Activated T-cell treated with anti-CD3 and anti-CD28 coated beads, Interleukin-2, amount 50 U/mL, for 24 hours (primary cell): ENCODE results near the gene CD109.

Experiments
- DNase-seq: peaks from one replicate; pipeline ENCODE4 v3.0.0-alpha.2; 2020
- H3K27ac Mint-ChIP-seq: 2 replicates; pipeline ENCODE4 v1.8.0; 2020; ENCODE audit warnings: mild to moderate bottlenecking, mixed read lengths
- H3K27me3 Mint-ChIP-seq: 2 replicates; pipeline ENCODE4 v1.8.0; 2020; ENCODE audit warnings: mixed read lengths
- H3K36me3 Mint-ChIP-seq: 2 replicates; pipeline ENCODE4 v1.8.0; 2020; ENCODE audit warnings: low read depth, mixed read lengths
- H3K4me1 Mint-ChIP-seq: 2 replicates; pipeline ENCODE4 v1.8.0; 2020; ENCODE audit warnings: low read depth, mixed read lengths
- H3K4me3 Mint-ChIP-seq: 2 replicates; pipeline ENCODE4 v1.8.0; 2020; ENCODE audit warnings: mild to moderate bottlenecking, moderate library complexity, mixed read lengths
- H3K9me3 Mint-ChIP-seq: 2 replicates; pipeline ENCODE4 v1.8.0; 2020; ENCODE audit warnings: mixed read lengths

Gene CD109

DNA sequence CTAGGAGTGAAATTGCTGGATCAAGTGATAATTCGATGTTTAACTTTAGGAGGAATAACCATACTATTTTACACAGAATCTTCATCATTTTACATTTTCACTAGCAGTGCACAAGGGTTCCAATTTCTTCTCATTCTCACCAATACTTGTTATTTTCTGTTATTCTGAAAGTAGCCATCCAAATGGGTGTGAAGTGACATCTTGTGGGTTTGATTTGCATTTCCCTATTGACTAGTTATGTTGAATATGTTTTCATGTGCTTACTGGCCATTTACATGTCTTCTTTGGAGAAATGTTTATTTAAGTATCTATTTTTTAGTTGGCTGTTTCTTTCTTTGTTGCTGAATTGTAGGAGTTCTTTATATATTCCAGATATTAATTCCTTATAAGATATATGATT lies 164.3 kb downstream of the CD109 start:
- H3K4me1 Mint-ChIP-seq = no peaks in the 10 kb centered on the region
- no peak for DNase-seq
- H3K9me3 Mint-ChIP-seq = no peaks in the 10 kb centered on the region
- no peak overlapping the region for H3K27ac Mint-ChIP-seq
- H3K27me3 Mint-ChIP-seq = peaks cover 3% of the 10 kb centered on the region
- H3K4me3 Mint-ChIP-seq = no peak overlapping the region
- no peaks in the 10 kb centered on the region for H3K36me3 Mint-ChIP-seq

DNA sequence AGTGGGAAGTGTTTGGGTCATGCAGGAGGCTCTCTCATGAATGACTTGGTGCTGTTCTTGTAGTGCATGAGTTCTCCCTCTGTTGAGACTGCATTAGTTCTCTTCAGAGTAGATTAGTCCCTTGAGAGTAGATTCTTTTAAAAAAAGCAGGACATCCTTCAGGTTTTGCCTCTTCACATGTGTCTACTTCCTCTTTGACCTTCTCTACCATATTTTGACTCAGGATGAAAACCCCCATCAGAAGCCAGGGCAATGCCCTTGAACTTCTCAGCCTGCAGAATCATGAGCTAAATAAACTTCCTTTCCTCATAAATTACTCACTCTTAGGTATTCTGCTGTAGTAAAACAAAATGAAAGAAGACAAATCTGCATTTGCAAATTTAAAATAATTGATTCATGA lies 170.3 kb downstream of the CD109 start:
- no peaks in the 10 kb centered on the region for H3K36me3 Mint-ChIP-seq
- no peak overlapping the region for H3K27ac Mint-ChIP-seq
- DNase-seq = no peak
- H3K27me3 Mint-ChIP-seq = peaks cover 3% of the 10 kb centered on the region
- H3K9me3 Mint-ChIP-seq = no peaks in the 10 kb centered on the region
- H3K4me3 Mint-ChIP-seq = no peak overlapping the region
- no peaks in the 10 kb centered on the region for H3K4me1 Mint-ChIP-seq

DNA sequence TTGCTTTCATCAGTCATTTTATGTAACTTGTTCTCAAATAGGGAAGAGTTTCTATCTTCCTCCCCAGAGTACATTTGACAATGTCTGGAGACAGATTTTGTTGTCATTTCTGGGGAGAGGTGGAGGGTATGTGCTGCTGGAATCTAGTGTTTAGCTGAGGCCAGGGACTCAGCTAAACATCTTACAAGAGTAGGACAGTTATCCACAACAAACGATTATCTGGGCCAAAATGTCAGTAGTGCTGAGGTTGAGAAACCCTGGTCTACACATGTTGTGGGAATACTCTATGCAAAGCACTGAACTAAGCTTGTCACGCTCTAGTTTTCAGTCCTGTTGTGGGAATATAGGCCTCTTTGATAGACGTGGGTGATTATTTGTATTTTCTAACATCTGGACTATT lies 171.4 kb downstream of the CD109 start:
- Mint-ChIP-seq H3K4me3 (no peak overlapping the region), H3K9me3 (no peaks in the 10 kb centered on the region), H3K27ac (no peak overlapping the region), H3K27me3 (peaks cover 3% of the 10 kb centered on the region), H3K36me3 (no peaks in the 10 kb centered on the region), H3K4me1 (no peaks in the 10 kb centered on the region)
- no peak for DNase-seq

DNA sequence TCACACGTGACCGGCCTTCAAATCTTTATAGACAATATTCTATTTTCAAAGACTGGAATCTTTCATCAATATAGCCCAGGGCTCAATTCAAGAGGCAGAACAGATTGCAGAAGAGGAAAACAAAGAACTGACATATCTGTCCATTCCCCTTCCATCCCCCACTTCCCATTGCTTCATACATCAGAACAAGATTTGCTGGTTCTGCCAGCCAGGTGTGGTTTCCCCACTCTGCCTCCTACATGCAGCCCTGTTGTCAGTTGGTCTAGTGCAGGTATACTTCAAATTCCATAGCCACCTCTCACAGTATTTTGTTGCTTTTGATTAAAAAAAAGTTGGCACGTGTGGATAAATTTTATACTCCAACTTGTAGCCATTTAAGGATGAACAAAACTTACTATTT lies 174.9 kb downstream of the CD109 start:
- H3K36me3 Mint-ChIP-seq = no peaks in the 10 kb centered on the region
- H3K4me3 Mint-ChIP-seq = no peak overlapping the region
- no peaks in the 10 kb centered on the region for H3K9me3 Mint-ChIP-seq
- no peak overlapping the region for H3K27ac Mint-ChIP-seq
- peaks cover 3% of the 10 kb centered on the region for H3K4me1 Mint-ChIP-seq
- DNase-seq = no peak
- no peaks in the 10 kb centered on the region for H3K27me3 Mint-ChIP-seq

DNA sequence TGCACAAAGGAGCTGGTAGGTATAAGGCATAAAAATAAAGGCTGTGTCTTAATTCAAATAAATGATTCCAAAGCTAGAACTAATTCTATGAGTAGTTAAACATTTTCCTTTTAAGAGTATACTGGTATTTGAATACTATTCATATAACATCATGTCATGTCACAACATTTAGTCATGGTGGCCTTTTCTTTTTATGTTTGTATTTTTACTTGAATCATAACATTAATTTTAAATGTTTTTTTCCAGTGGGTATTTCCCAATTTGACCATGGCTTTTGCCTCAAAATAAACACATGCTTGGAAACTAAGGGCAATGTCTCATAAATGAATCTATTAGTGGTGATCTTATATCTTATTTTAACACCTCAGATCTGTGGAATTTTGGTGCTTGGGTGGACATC lies 177.1 kb downstream of the CD109 start:
- Mint-ChIP-seq H3K4me3 (no peak overlapping the region), H3K27me3 (no peaks in the 10 kb centered on the region), H3K27ac (no peak overlapping the region), H3K9me3 (no peaks in the 10 kb centered on the region), H3K36me3 (no peaks in the 10 kb centered on the region), H3K4me1 (peaks cover 3% of the 10 kb centered on the region)
- DNase-seq = no peak
